IPS-18c (cell line): ENCODE measurements around the gene OR6F1.

Source experiments
- H3K4me3 ChIP-seq: 2 replicates; pipeline ENCODE4 v1.7.0; 2013; ENCODE audit warnings: low read depth, mild to moderate bottlenecking, low read length, moderate library complexity; ENCODE audit not compliant: insufficient read depth
- H3K9me3 ChIP-seq: one replicate; pipeline ENCODE4 v1.6.1; 2013; ENCODE audit warnings: mild to moderate bottlenecking, low read length, moderate library complexity; ENCODE audit not compliant: control insufficient read depth, insufficient read depth

Gene OR6F1

DNA sequence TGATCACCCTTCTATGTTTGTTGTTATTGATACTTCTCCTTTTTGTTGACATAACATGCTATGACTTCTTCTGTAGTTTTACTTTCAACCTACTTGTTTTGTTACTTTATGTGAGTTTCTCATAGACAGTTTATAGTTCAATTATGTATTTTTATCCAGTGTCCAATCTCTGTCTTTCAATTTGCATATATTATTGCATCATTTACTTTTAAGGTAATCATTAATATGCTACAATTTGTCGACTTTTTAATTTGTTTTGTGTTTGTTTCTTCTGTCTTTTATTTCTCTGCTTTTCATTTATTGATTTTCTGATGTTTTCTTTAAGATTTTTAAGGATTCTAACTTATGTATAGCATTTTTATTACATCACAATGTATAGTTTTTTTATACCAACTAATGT lies 47.2 kb downstream of the OR6F1 start:
- Histone ChIP-seq H3K9me3 (no peaks in the 10 kb centered on the region), H3K4me3 (no peak overlapping the region)
